GM23248 (cell line): ENCODE measurements around the gene REXO1. TPM values are rescaled to one million over a fixed set of nuclear protein-coding genes. Genes with fewer than 3 reads are reported as not detected.

Source experiments
- DNase-seq: peaks from one replicate; pipeline ENCODE4 v3.0.0-alpha.2; 2015
- H2AFZ ChIP-seq: fragments of 200-600 bp; sonication (generic); 2 replicates; pipeline ENCODE4 v1.6.1; 2016; ENCODE audit warnings: antibody characterized with exemption
- H3F3A ChIP-seq: fragments of 200-600 bp; sonication (generic); 2 replicates; pipeline ENCODE4 v1.6.1; 2016; ENCODE audit warnings: mild to moderate bottlenecking, antibody characterized with exemption, mixed run types; ENCODE audit not compliant: insufficient read depth
- H3K27ac ChIP-seq: fragments of 200-600 bp; sonication (generic); 2 replicates; pipeline ENCODE4 v1.5.1; 2016; ENCODE audit warnings: mild to moderate bottlenecking
- H3K27me3 ChIP-seq: fragments of 200-600 bp; sonication (generic); replicated peaks from 2 replicates; pipeline ENCODE4 v1.6.1; 2016; ENCODE audit warnings: mild to moderate bottlenecking; ENCODE audit not compliant: insufficient read depth
- H3K36me3 ChIP-seq: fragments of 200-600 bp; sonication (generic); 2 replicates; pipeline ENCODE4 v1.6.1; 2016; ENCODE audit warnings: low read depth, mild to moderate bottlenecking
- H3K4me1 ChIP-seq: fragments of 200-600 bp; sonication (generic); 2 replicates; pipeline ENCODE4 v1.6.1; 2016; ENCODE audit warnings: mild to moderate bottlenecking; ENCODE audit not compliant: insufficient read depth
- H3K4me2 ChIP-seq: fragments of 200-600 bp; sonication (generic); one replicate; pipeline ENCODE4 v1.6.1; 2016; ENCODE audit warnings: mild to moderate bottlenecking; ENCODE audit not compliant: unreplicated experiment
- H3K4me3 ChIP-seq: fragments of 200-600 bp; sonication (generic); 2 replicates; pipeline ENCODE4 v1.5.1; 2016; ENCODE audit warnings: mild to moderate bottlenecking
- H3K79me2 ChIP-seq: fragments of 200-600 bp; sonication (generic); 2 replicates; pipeline ENCODE4 v1.6.1; 2016; ENCODE audit warnings: mild to moderate bottlenecking; ENCODE audit not compliant: insufficient read depth
- H3K9ac ChIP-seq: fragments of 200-600 bp; sonication (generic); 2 replicates; pipeline ENCODE4 v1.6.1; 2016; ENCODE audit warnings: mild to moderate bottlenecking
- H3K9me2 ChIP-seq: fragments of 200-600 bp; sonication (generic); 2 replicates; pipeline ENCODE4 v1.6.1; 2016; ENCODE audit warnings: mixed run types, mild to moderate bottlenecking, moderate library complexity; ENCODE audit not compliant: insufficient read depth
- H3K9me3 ChIP-seq: fragments of 200-600 bp; sonication (generic); one replicate; pipeline ENCODE4 v1.6.1; 2017; ENCODE audit warnings: low read depth
- H4K20me1 ChIP-seq: fragments of 200-600 bp; sonication (generic); 2 replicates; pipeline ENCODE4 v1.6.0; 2016; ENCODE audit not compliant: insufficient read depth
- EZH2 ChIP-seq: fragments of 200-600 bp; sonication (generic); IDR thresholded peaks from 2 replicates; pipeline ENCODE4 v1.6.1; 2018; ENCODE audit warnings: antibody characterized with exemption, mild to moderate bottlenecking; ENCODE audit not compliant: insufficient read depth, poor library complexity, severe bottlenecking
- EZH2phosphoT487 ChIP-seq: fragments of 200-600 bp; sonication (generic); IDR thresholded peaks from 2 replicates; pipeline ENCODE4 v1.6.1; 2018; ENCODE audit warnings: antibody characterized with exemption, moderate library complexity, mild to moderate bottlenecking, low read depth; ENCODE audit not compliant: insufficient read depth
- WGBS, 2 experiments: methylation state at CpG; one replicate each; pipeline ENCODE4 v1.1.6; 2015 to 2017; ENCODE audit warnings: low lambda C conversion rate in 2 of 2, low coverage in 1 of 2; ENCODE audit errors: missing lambda C conversion rate in 2 of 2; 5-methylcytosine and 5-hydroxymethylcytosine counted together
- in situ Hi-C: fragments of 300-500 bp; cut with MboI; formaldehyde crosslinking; loops from 2 replicates; pipeline ENCODE4 v1.15.0; 2020
- polyA plus RNA-seq: library from polyadenylated mRNA; unstranded; fragments of >200 nt; fragmentation: Nextera tagmentation; extraction: Ambion mirVana; gene quantifications from 2 replicates; pipeline ENCODE4 v1.2.1, GENCODE V29; 2016
- total RNA-seq: library from RNA; depleted of rRNA; stranded (reverse); fragments of >200 nt; shearing (Covaris generic); gene quantifications from 2 replicates; pipeline ENCODE4 v1.2.3, GENCODE V29; 2014

REXO1 gene
- total and polyA plus RNA-seq, 2 experiments from 2014 or later: 4.9 to 5.2 TPM

DNA sequence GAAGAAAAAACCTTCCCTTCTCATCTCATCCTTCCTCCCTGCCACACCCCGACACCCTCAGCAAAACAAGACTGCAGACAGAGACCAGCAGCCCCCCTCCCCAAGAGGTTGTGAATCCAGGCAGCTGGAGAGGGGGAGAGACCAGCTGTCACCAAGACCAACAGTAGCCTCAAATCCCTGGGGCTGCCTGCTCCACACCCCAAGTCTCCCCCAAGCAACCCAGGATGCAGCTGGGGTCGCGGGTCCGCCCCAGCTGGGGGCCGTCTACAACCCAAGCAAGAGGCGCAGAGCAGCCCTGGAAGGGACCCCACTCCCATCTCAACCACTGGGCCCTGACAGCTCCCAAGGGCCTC, 8.0 kb upstream of the REXO1 start:
- H3K27ac ChIP-seq: peak overlapping the region; percentile 93
- H3K4me3 ChIP-seq: peak overlapping the region; percentile 66
- H3K79me2 ChIP-seq: peaks cover 95% of the 10 kb centered on the region
- peak overlapping the region; percentile 87 for H3K9ac ChIP-seq
- no peaks in the 10 kb centered on the region for H4K20me1 ChIP-seq
- no peaks in the 10 kb centered on the region for H3K9me3 ChIP-seq
- H3K36me3 ChIP-seq: no peaks in the 10 kb centered on the region
- peaks cover 39% of the 10 kb centered on the region for H3K4me1 ChIP-seq
- H3K4me2 ChIP-seq: peak overlapping the region; percentile 74
- peaks cover 9% of the 10 kb centered on the region; the same call in 1 of the 2 replicates for H3F3A ChIP-seq
- peak; percentile 23 for DNase-seq
- WGBS, 2 experiments: 26 to 36% methylated on average over 6 of the region's 6 CpGs
- in situ Hi-C loops: no loop called here
- H2AFZ ChIP-seq: no peak overlapping the region
- H3K27me3 ChIP-seq: no peaks in the 10 kb centered on the region
- TF ChIP-seq EZH2phosphoT487: no peak
- TF ChIP-seq EZH2: no peak
- no peaks in the 10 kb centered on the region for H3K9me2 ChIP-seq

DNA sequence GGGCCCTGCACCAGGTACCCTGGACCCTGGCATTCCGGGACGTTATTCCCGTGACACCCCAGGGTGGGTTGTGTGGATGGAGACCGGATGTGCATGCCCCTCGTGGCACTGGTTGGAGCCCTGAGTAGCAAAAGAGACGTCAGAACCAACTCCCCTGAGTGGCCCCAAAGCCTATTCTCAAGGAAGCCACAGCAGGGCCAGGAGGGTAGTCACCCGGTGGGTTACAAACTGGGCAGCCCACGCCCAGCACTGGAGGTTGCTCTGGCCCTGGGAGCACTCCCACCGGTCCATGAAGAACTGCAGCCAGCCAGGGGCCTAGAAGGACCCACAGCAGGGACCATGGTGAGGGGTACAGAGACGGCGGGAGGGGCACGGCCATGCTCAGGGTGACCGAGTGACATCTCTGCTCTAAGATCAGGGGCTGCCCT, 7.6 kb upstream of the REXO1 start:
- Histone ChIP-seq H3K9me3 (no peaks in the 10 kb centered on the region), H3K4me3 (peak overlapping the region; percentile 66), H3K9ac (peak overlapping the region; percentile 87), H3K27me3 (no peaks in the 10 kb centered on the region), H4K20me1 (no peaks in the 10 kb centered on the region), H3K79me2 (peaks cover 90% of the 10 kb centered on the region), H3K27ac (peak overlapping the region; percentile 93), H3K36me3 (no peaks in the 10 kb centered on the region), H3K4me1 (peaks cover 39% of the 10 kb centered on the region), H3F3A (peaks cover 9% of the 10 kb centered on the region; the same call in 1 of the 2 replicates), H2AFZ (no peak overlapping the region), H3K4me2 (peak overlapping the region; percentile 74), H3K9me2 (no peaks in the 10 kb centered on the region)
- WGBS, 2 experiments: 11 to 16% methylated on average over 13 of the region's 13 CpGs
- peak; percentile 81 for DNase-seq
- in situ Hi-C loops: no loop called here
- TF ChIP-seq EZH2phosphoT487 (no peak), EZH2 (no peak)

DNA sequence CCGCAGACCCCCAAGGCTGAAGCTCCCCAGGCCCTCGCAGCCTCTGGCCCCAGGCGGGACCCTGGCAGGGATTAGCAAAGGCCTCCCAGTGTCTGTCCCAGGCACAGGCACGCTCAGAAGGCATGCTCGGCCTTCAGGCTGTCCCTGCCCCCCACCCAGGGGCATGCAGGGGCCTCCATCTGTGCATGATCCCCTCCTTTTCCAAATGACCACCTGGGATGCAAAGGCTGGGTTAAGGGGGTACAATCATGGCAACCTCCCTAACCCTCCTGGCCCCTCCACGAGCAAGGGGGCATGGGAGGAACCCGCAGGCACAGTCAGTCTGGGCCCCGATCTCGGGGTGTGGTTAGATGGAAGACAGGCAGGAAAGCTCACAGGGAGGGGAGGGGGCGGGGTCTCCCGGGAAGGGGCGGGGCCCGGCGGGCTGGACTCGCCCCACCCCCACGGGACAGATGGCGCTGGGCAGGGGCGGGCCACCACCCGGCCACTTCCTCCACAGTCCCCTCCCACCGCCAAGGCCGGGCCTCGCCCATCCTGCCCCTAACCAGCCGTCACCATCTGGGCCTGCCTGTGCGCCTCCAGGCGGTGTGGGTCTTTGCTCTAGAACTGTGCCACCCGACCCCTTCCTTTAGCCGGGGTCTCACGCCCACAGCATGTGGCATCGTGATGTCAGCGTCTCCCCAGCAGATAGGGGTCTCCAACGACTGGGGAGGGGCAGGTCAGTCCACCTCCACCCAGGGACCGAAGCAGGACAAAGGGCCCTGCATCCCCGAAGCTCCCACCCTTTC, 7.0 kb upstream of the REXO1 start:
- no peak overlapping the region for H2AFZ ChIP-seq
- H3K27ac ChIP-seq: peak overlapping the region; percentile 93
- no peaks in the 10 kb centered on the region for H4K20me1 ChIP-seq
- peak overlapping the region; percentile 74 for H3K4me2 ChIP-seq
- no peaks in the 10 kb centered on the region for H3K36me3 ChIP-seq
- H3K9me2 ChIP-seq: no peaks in the 10 kb centered on the region
- peaks cover 39% of the 10 kb centered on the region for H3K4me1 ChIP-seq
- 1 to 3% methylated on average over 21 to 28 of the region's 33 CpGs for WGBS, 2 experiments
- H3K79me2 ChIP-seq: peaks cover 84% of the 10 kb centered on the region
- no peaks in the 10 kb centered on the region for H3K27me3 ChIP-seq
- H3K9me3 ChIP-seq: no peaks in the 10 kb centered on the region
- H3K4me3 ChIP-seq: peak overlapping the region; percentile 66
- peak; percentile 97 for DNase-seq
- peak overlapping the region; percentile 87 for H3K9ac ChIP-seq
- peaks cover 9% of the 10 kb centered on the region; the same call in 1 of the 2 replicates for H3F3A ChIP-seq
- in situ Hi-C loops: no loop called here
- TF ChIP-seq EZH2phosphoT487 (no peak), EZH2 (no peak)

DNA sequence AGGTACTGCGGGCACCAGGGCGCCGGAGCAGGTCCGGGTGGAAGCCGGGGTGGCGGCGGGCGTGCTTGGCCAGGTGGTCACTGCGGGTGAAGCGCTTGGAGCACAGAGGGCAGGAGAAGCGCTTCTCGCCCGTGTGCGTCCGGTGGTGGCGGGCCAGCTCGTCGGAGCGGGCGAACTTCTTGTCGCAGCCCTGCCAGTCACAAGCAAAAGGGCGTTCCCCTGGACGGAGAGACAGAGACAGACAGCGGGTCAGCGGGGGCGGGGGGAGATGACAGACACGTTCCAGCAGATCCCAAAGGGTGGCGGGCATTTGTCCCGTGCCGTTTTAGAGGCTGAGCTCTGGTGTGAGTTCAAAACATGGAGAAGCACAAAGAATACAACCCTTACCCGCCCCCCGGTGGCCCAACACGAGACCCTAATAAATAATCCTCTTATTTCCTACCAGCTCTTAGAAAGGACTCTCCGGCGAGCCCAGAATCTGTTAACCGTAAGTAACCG, 6.3 kb upstream of the REXO1 start:
- TF ChIP-seq EZH2phosphoT487: no peak
- peak overlapping the region; percentile 54 for H3K4me3 ChIP-seq
- no peaks in the 10 kb centered on the region for H3K9me3 ChIP-seq
- no peaks in the 10 kb centered on the region for H3K27me3 ChIP-seq
- WGBS, 2 experiments: 13 to 14% methylated on average over 25 to 32 of the region's 37 CpGs
- peaks cover 77% of the 10 kb centered on the region for H3K79me2 ChIP-seq
- H4K20me1 ChIP-seq: no peaks in the 10 kb centered on the region
- peak; percentile 57 for DNase-seq
- H3K4me2 ChIP-seq: peak overlapping the region; percentile 74
- H3K4me1 ChIP-seq: peaks cover 36% of the 10 kb centered on the region
- H3F3A ChIP-seq: peaks cover 15% of the 10 kb centered on the region; the same call in 1 of the 2 replicates
- H3K36me3 ChIP-seq: no peaks in the 10 kb centered on the region
- in situ Hi-C loops: no loop called here
- H2AFZ ChIP-seq: no peak overlapping the region
- H3K27ac ChIP-seq: peak overlapping the region; percentile 62
- peak overlapping the region; percentile 66 for H3K9ac ChIP-seq
- no peaks in the 10 kb centered on the region for H3K9me2 ChIP-seq
